Femur (tissue), 1 donor: ENCODE measurements around the gene PPP1R7.
A peak's percentile ranks its signal among the peaks of the same experiment; 100 is the strongest.

Experiments
- DNase-seq: peaks from one replicate; pipeline ENCODE4 v3.0.0-alpha.2; 2017

PPP1R7 gene

DNA sequence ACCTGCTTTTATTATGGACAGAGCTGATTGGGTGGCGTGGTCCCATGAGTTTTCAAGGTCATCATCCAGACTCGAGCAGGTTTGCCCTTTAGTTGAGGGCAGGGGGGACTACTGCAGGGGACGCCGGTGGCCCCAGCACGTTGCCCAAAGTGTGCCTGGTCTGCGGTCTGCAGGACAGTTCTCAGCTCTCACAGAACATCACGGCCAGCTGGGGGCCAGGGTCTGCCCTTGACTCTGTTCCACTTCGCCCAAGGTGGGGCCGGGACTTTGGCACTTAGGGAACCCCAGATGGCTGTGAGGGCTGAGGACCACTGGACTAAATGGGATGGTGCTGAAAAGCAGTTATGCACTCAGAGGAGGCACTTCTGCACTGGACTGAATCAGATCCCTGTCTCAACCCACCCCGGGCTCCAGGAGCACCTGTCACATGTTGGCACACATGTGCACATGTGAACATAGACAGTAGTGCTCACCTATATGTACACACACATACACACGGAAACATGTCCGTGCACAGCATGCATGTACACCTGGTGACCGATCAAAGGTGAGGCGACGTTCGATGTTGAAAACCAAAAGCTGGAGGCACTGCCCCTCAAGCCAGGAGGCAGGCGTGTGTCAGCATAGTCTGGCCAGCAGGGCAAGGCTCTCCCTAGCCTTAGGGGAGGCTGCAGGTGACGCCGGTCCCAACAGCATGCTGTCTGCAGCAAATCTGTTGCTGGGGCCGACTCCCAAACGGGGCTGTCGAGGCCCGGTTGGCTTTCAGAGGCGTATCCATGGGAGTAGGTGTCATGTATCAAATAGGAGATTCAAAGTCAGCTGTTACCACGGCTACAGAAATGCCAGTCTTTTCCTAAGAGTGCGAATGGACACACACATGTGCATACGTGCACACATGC is 48.4 kb downstream of the PPP1R7 start:
- DNase-seq: no peak

- no peak for DNase-seq
Measured at GRCh38 chr2:241199286-241199685, 49.0 kb downstream of the PPP1R7 start.

DNA sequence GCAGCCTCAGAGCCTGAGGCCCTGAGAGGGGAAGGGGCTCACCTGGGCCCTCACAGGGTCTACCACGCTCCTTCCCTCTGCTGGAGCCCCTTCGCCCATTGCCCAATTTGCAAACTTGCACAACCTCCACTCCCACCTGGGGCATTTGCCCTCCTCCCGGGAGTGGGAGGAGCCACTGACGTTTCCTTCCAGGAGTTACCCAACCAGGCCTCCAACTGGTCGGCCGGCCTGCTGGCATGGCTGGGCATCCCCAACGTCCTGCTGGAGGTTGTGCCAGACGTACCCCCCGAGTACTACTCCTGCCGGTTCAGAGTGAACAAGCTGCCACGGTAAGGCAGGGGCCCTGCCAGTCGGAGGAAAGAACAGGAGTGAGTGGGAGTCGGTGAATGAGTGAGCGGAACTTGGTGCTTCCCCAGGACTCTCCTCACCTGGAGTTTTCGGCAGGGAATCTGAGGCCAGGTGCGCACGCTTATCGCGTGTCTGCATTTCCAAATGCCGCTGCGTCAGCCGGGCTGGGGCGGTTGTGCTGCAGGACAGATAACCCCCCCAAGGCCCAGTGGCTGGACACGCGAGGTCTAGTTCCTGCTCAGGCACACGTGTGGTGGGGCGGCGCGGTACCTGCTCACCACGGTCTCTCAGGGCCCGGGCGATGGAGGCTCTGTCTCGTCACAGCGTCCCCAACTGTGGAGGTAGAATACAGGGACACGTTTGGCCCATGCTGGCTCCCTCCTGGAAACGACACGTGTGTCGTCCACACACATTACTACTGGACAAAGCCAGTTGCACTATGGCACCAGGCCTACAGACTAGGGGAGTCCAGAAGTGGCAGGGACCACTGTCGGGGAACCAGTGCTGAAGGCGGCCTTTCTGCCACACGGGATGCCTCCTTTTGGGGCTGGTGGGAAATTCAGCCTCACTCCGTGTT is 49.9 kb downstream of the PPP1R7 start:
- no peak for DNase-seq

DNA sequence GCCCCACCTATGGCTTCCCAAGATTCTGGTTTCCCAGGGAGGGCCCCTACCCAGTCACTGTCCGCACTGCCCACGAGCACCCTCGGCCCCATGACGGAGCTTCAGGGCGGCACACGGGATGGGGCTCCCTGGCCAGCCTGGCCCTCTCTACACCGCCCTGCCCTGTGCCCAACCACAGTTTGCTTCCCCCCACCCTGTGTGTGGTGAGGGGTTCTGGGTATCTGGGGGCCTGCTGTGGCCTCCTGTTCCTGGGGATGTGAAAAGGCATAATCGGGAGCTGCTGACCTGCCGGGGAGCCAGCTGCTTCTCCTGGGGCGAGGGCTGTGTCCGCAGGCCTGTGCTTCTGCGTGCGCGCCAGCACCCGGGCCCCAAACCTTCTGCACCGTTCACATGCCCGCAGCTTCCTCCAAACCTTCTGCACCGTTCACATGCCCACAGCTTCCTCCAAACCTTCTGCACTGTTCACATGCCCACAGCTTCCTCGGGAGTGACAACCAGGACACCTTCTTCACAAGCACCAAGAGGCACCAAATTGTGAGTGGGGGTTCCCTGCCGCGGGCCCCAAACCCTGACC is 50.6 kb downstream of the PPP1R7 start:
- no peak for DNase-seq

DNA sequence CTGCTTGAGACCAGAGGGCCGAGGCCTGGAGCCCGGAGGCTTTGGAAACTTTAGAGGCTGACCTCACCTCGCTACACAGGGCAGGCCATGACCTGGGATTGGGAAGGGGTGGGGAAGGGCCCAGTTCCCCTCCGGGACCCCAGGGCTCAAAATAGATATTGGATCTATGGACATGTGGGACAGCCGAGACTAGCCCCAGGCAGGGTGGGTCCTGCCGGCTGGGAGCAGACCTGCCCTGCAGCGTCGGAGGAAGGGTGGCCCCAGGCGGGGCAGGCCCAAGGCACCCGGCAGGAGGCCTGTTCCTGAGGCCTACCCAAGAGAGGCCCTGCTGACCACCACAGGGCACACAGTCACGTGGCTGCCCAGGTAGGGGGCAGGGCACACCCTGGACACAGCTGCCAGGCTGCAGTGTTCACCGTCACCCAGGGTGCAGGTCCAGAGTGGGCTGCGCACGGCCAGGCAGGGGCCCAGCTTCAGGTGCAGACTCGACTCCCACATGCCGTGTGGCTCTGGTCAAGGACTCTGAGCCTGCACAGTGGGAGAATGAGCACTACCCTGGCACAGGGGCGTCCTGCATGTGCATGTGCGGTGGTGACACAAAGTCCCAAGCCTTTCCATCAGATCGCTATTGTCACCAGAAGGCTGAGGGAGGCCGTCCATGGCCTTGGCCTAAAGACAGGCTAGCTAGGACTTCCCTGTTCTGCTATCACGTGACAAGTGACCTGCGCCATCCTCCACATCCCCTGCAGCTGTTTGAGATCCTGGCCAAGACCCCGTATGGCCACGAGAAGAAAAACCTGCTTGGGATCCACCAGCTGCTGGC is 51.4 kb downstream of the PPP1R7 start:
- no peak for DNase-seq

DNA sequence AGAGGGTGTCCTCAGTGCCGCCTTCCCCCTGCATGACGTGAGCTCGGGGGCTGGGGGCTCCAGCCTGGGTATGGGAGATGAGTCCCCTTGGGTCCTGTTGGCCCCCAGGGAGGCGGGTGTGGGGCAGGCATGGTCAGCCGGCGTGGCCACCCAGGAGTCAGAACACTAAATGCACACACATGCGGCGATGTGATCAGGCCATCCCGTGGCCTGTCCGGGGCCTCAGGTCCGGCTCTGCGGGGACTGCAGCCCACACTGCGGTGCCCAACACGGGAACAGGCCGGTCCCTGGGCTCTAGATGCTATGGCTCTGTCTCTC is 52.0 kb downstream of the PPP1R7 start:
- DNase-seq: no peak

DNA sequence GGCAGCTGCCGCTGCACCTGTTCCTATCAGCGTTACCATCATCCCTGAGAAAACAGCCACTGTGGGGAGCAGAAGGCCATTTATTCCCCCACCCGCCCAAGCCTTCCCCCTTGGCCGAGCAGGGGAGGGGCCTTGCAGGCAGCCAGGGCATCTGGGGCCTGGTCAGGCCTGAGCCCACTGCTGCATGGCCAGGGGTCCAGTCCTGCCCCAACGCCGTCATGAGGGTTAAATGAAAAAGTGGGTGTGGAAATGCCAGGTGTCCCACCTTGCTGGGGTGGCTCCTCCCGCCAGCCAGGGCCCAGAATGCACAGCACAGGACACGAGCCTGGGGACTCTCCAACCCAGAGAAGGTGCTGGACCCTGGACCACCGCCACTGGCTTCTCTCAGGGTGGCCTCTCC is 52.4 kb downstream of the PPP1R7 start:
- no peak for DNase-seq

- DNase-seq: peak; percentile 17
Measured at GRCh38 chr2:241203218-241204009, 53.1 kb downstream of the PPP1R7 start.

DNA sequence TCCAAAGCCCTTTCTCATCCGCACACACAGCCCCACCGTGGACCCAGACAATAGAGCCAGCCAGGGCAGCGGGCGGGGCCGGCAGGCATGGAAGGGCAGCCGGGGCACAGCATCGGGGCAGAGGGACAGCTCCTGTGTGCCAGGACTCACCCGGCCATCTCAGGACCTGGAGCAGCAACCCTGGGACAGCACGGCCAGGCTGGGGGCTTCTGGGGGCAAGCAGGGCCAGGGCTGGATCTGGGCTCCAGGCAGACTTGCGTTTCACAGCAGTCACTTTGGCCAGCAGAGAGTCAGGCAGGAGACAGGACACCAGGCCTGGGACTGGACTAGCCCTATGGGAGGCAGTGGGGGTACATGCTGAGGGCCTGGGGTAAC is 53.7 kb downstream of the PPP1R7 start:
- DNase-seq: peak; percentile 14

DNA sequence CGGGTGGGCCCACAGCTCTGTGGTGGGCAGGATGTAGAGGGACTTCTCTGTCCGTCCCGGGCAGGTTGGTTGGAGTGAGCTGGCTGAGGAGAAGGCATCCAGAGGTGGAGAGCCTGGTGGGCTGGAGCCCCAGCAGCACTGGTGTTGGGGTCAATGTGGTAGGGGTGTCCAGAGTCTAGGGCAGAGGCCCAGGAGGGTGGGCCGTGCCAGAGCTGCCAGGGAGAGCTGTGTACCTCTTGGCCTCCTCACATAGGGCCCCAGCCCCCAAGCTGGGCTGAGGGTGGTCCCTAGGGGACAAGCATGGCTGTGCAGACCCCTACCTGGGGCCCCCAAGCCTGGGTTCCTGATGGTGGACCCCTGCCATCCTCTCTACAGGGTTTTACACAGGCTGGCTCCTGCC is 54.2 kb downstream of the PPP1R7 start:
- peak; percentile 15 for DNase-seq

- DNase-seq: no peak
Measured at GRCh38 chr2:241205086-241205485, 54.8 kb downstream of the PPP1R7 start.

DNA sequence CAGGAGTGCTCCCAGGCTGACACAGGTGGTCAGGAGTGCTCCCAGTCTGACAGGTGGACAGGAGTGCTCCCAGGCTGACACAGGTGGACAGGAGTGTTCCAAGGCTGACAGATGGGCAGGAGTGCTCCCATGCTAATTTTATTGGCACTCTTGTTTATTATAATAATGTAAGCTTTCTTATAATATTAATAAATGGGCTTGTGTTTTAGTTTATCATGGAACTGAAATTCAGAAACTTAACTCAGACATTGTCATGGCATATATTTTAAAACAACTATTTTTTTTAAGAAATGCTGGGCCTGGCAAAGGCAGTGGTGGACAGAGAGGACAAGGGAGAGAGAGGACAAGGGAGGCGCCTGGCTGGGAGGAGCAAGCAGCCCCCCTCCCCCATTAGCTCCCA is 56.9 kb downstream of the PPP1R7 start:
- DNase-seq: no peak

- no peak for DNase-seq
Measured at GRCh38 chr2:241207641-241208040, 57.4 kb downstream of the PPP1R7 start.

- DNase-seq: no peak
Measured at GRCh38 chr2:241208058-241208457, 57.8 kb downstream of the PPP1R7 start.

DNA sequence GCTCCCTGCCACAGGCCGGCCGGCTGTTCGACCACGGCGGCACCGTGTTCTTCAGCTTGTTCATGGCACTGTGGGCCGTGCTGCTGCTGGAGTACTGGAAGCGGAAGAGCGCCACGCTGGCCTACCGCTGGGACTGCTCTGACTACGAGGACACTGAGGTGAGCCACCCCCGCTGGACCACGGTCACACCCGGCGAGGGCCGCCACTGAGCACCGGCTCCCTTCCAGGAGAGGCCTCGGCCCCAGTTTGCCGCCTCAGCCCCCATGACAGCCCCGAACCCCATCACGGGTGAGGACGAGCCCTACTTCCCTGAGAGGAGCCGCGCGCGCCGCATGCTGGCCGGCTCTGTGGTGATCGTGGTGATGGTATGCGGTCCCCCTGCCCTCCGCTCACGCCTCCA is 59.0 kb downstream of the PPP1R7 start:
- no peak for DNase-seq

GRCh38 chr2:241211276-241211675 is 61.0 kb downstream of the PPP1R7 start:
- no peak for DNase-seq

- peak; percentile 72 for DNase-seq
Measured at GRCh38 chr2:241213041-241213440, 62.8 kb downstream of the PPP1R7 start.

- no peak for DNase-seq
Measured at GRCh38 chr2:241213567-241213966, 63.3 kb downstream of the PPP1R7 start.

DNA sequence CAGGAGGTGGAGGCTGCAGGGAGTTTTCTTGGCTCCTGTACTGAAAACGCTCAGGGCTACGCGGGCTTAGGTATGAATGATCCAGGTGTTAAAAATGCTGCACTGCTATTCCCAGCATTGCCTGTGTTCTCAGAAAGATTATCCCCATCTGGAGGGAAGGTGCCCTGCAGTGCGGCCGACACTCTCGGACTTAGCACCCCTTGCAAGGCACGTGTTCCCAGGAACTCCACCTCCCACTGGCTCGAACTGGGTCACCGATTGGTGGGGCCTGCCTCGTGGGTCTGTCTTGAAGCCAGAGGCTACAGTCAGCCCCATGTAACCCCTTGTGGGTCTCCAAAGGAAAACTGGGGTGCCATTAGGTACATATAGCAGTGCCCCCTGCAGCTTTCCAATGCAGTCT is 63.9 kb downstream of the PPP1R7 start:
- no peak for DNase-seq

GRCh38 chr2:241214766-241215165 is 64.5 kb downstream of the PPP1R7 start:
- no peak for DNase-seq

GRCh38 chr2:241215421-241215820 is 65.2 kb downstream of the PPP1R7 start:
- DNase-seq: no peak

- no peak for DNase-seq
Measured at GRCh38 chr2:241216211-241216761, 66.0 kb downstream of the PPP1R7 start.
